NT2/D1 (cell line): ENCODE results near the gene CCDC24.

Experiments used
- YY1 ChIP-seq: IDR thresholded peaks from 2 replicates; pipeline ENCODE4 v1.6.1; 2011; ENCODE audit not compliant: insufficient read length, insufficient read depth
- ZNF274 ChIP-seq: IDR thresholded peaks from 2 replicates; pipeline ENCODE4 v1.6.1; 2011; ENCODE audit warnings: mild to moderate bottlenecking, low read depth, low read length

DNA sequence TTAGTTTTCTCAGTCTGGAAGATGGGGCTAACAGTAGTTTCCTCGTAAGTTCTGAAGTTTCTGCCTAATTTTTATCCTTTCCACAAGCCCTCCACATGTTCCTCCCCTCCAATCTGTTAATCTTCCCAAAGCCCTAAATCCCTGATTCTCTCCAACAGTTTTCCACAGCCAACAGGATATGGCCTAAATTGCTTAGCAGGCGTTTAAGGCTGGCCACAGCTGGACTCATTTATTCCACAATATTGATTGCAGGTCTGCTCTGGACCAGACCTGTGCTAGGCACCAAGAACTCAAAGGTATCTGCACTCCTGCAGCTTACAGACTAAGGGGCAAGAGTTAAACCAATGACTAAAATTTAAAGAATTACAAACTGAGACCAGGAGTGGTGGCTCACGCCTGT lies 35.9 kb downstream of the CCDC24 start:
- TF ChIP-seq ZNF274 = no peak
- no peak for TF ChIP-seq YY1
